HCT116 (cell line): ENCODE results near the gene AADAT. TPM values are rescaled to one million over a fixed set of nuclear protein-coding genes. Genes with fewer than 3 reads are reported as not detected.

Experiments used
- ATAC-seq: fragments of 200-7000 bp; cut with Tn5 transposase; 2 replicates; pipeline ENCODE4 v1.9.1; 2020; ENCODE audit warnings: mild to moderate bottlenecking, moderate library complexity
- BruUV-seq: library from RNA; stranded (reverse); fragments of 400-500 nt; replicated peaks from 2 replicates; lab custom pipeline; 2021; lab: Mats Ljungman, UMichigan
- CTCF ChIA-PET: fragments of 300-600 bp; sonication (Branson Sonifier 250); formaldehyde crosslinking; loops from one replicate; lab custom pipeline; 2021; ENCODE audit warnings: antibody characterized with exemption; lab: Charles Lee
- POLR2A ChIA-PET: fragments of 300-600, 350-600 bp; sonication (Branson Sonifier 250); formaldehyde crosslinking; loops from one replicate; lab custom pipeline; 2021; ENCODE audit warnings: antibody characterized with exemption; lab: Charles Lee
- RAD21 ChIA-PET, 2 experiments: fragments of 300-600 bp; sonication (Branson Sonifier 250); formaldehyde crosslinking; loops; one replicate each; lab custom pipeline; 2023; ENCODE audit warnings: low total read pairs in 2 of 2; ENCODE audit not compliant: uncharacterized antibody in 2 of 2, unreplicated experiment in 2 of 2, low non-redundant PET in 1 of 2; lab: Charles Lee
- DNase-seq: peaks from one replicate; pipeline ENCODE4 v3.0.0-alpha.2; 2010; ENCODE audit warnings: low read depth, low spot score
- H2AFZ ChIP-seq: fragments of 200-600 bp; shearing (Covaris generic), sonication (generic); 2 replicates; pipeline ENCODE4 v1.6.1; 2017; ENCODE audit warnings: low read depth, mixed run types, mixed read lengths, antibody characterized with exemption, low read length; ENCODE audit not compliant: poor library complexity, severe bottlenecking
- H3K27ac ChIP-seq: 2 replicates; pipeline ENCODE4 v1.5.1; 2012; ENCODE audit warnings: low read depth, low read length
- H3K27me3 ChIP-seq: fragments of 200-600 bp; sonication (generic); 2 replicates; pipeline ENCODE4 v1.6.1; 2016; ENCODE audit warnings: mixed run types, low read length, mixed read lengths; ENCODE audit not compliant: insufficient read depth
- H3K36me3 ChIP-seq, 2 experiments: fragments of 200-500 bp in 1 of 2; fragments of 200-600 bp in 1 of 2; sonication (Bioruptor generic) in 1 of 2; sonication (generic) in 1 of 2; 2 replicates each; pipeline versions ENCODE4 v1.5.1 to v1.6.1; 2014 to 2016; ENCODE audit warnings: low read length in 2 of 2, inconsistent platforms in 1 of 2, mixed read lengths in 1 of 2, mixed run types in 1 of 2; ENCODE audit not compliant: insufficient read depth in 2 of 2, control insufficient read depth in 1 of 2
- H3K4me1 ChIP-seq, 2 experiments: fragments of 200-600 bp in 1 of 2; sonication (generic) in 1 of 2; 2 replicates each; pipeline versions ENCODE4 v1.5.1 to v1.6.1; 2012 to 2017; ENCODE audit warnings: low read length in 2 of 2, inconsistent platforms in 1 of 2, mild to moderate bottlenecking in 1 of 2, mixed read lengths in 1 of 2, mixed run types in 1 of 2, moderate library complexity in 1 of 2; ENCODE audit not compliant: insufficient read depth in 2 of 2, control insufficient read depth in 1 of 2
- H3K4me2 ChIP-seq: fragments of 200-600 bp; sonication (generic); 2 replicates; pipeline ENCODE4 v1.6.1; 2017; ENCODE audit warnings: mixed run types, low read length, mixed read lengths
- H3K4me3 ChIP-seq, 2 experiments: fragments of 200-600 bp in 1 of 2; sonication (generic) in 1 of 2; replicated peaks in 1 of 2; 2 replicates each; pipeline ENCODE4 v1.5.1; 2011 to 2016; ENCODE audit warnings: low read length in 2 of 2, control low read depth in 1 of 2, low read depth in 1 of 2, mild to moderate bottlenecking in 1 of 2, mixed read lengths in 1 of 2, mixed run types in 1 of 2
- H3K79me2 ChIP-seq: fragments of 200-600 bp; sonication (generic); 2 replicates; pipeline ENCODE4 v1.6.1; 2017; ENCODE audit warnings: mild to moderate bottlenecking, mixed run types, low read length, moderate library complexity, mixed read lengths; ENCODE audit not compliant: insufficient read depth
- H3K9ac ChIP-seq: fragments of 200-600 bp; sonication (generic); 2 replicates; pipeline ENCODE4 v1.6.1; 2016; ENCODE audit warnings: low read length, mixed read lengths
- H3K9me2 ChIP-seq: fragments of 200-600 bp; sonication (generic), shearing (Covaris generic); 2 replicates; pipeline ENCODE4 v1.6.1; 2017; ENCODE audit warnings: mixed run types, mild to moderate bottlenecking, moderate library complexity; ENCODE audit not compliant: insufficient read depth
- H3K9me3 ChIP-seq, 2 experiments: fragments of 200-500 bp in 1 of 2; fragments of 200-600 bp in 1 of 2; sonication (Bioruptor generic) in 1 of 2; sonication (generic) in 1 of 2; 2 replicates each; pipeline ENCODE4 v1.6.1; 2014 to 2017; ENCODE audit warnings: low read length in 2 of 2, mixed read lengths in 2 of 2, inconsistent platforms in 1 of 2, low read depth in 1 of 2, mild to moderate bottlenecking in 1 of 2, mixed run types in 1 of 2, moderate library complexity in 1 of 2; ENCODE audit not compliant: control insufficient read depth in 1 of 2, insufficient read depth in 1 of 2
- H4K20me1 ChIP-seq: fragments of 200-600 bp; sonication (generic), shearing (Covaris generic); 2 replicates; pipeline ENCODE4 v1.6.1; 2017; ENCODE audit warnings: mixed run types, mild to moderate bottlenecking, moderate library complexity; ENCODE audit not compliant: insufficient read depth
- CBX3 ChIP-seq: IDR thresholded peaks from 2 replicates; pipeline ENCODE4 v1.6.1; 2012; ENCODE audit warnings: low read depth
- EGR1 ChIP-seq: IDR thresholded peaks from 2 replicates; pipeline ENCODE4 v1.6.1; 2012; ENCODE audit warnings: low read depth
- FOSL1 ChIP-seq: IDR thresholded peaks from 2 replicates; pipeline ENCODE4 v1.6.1; 2012; ENCODE audit warnings: low read depth
- JUND ChIP-seq: IDR thresholded peaks from 2 replicates; pipeline ENCODE4 v1.6.1; 2012
- POLR2A ChIP-seq: IDR thresholded peaks from 2 replicates; pipeline ENCODE4 v1.7.0; 2011; ENCODE audit warnings: borderline replicate concordance; ENCODE audit not compliant: insufficient read depth, insufficient read length; ENCODE audit errors: extremely low read depth
- SRF ChIP-seq: IDR thresholded peaks from 2 replicates; pipeline ENCODE4 v1.6.1; 2012; ENCODE audit warnings: low read depth
- TCF7L2 ChIP-seq: IDR thresholded peaks from 2 replicates; pipeline ENCODE4 v1.7.0; 2011; ENCODE audit warnings: borderline replicate concordance, inconsistent platforms; ENCODE audit not compliant: insufficient read depth, insufficient read length; ENCODE audit errors: extremely low read depth
- YY1 ChIP-seq: IDR thresholded peaks from 2 replicates; pipeline ENCODE4 v1.6.1; 2011; ENCODE audit warnings: low read length, low read depth, moderate library complexity, mild to moderate bottlenecking; ENCODE audit not compliant: insufficient replicate concordance; ENCODE audit errors: extremely low read depth
- intact Hi-C: fragments of 100-400 bp; cut with micrococcal nuclease; formaldehyde crosslinking; loops from 2 replicates; pipeline ENCODE4 v1.10.0; 2022
- total RNA-seq: library from RNA; stranded (reverse); gene quantifications from one replicate; pipeline ENCODE4 v1.2.1, GENCODE V29; 2021; ENCODE audit not compliant: unreplicated experiment
- TF ChIP-seq, protein P1 (sequence below): IDR thresholded peaks from 2 replicates; pipeline ENCODE4 v1.6.1; 2012
- TF ChIP-seq, protein P2 (sequence below), 3 experiments: fragments of 200-600 bp in 1 of 3; sonication (generic) in 1 of 3; IDR thresholded peaks in 2 of 3; conservative IDR thresholded peaks in 1 of 3; 2 replicates each; pipeline ENCODE4 v1.5.1; 2012 to 2017; ENCODE audit warnings: low read depth in 2 of 3, low read length in 2 of 3, antibody characterized with exemption in 1 of 3, borderline replicate concordance in 1 of 3, control low read depth in 1 of 3, mild to moderate bottlenecking in 1 of 3, mixed read lengths in 1 of 3, mixed run types in 1 of 3, moderate library complexity in 1 of 3; ENCODE audit not compliant: insufficient read depth in 1 of 3

AADAT gene
- total RNA-seq, 1 experiment from 2014 or later = 15.4 TPM

DNA sequence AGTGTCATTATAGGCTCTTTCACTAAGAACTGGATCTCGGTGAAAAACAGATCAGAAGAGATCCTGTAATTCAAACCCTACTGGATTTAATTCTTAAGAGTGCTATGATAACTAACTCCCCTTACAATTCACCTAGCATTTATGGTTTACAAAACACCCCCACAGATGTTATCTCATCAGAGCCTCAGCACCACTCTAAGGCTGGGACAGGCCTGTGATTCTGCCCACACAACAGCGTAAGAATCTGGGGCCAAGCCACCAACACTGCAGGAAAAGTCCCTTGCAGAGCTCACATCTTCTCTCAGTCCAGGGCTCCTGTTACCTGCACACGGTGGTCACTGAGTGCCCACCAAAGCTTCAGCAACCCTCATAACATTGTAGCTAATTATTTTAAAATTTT lies 72.5 kb downstream of the AADAT start:
- no peaks in the 10 kb centered on the region for H3K27me3 ChIP-seq
- no peaks in the 10 kb centered on the region for H3K4me1 ChIP-seq
- H3K4me2 ChIP-seq = no peak overlapping the region
- ChIA-PET RAD21 (no interaction called here), POLR2A (no interaction called here), CTCF (no interaction called here)
- H3K36me3 ChIP-seq = no peaks in the 10 kb centered on the region
- no peaks in the 10 kb centered on the region for H4K20me1 ChIP-seq
- ATAC-seq (no peak), DNase-seq (no peak)
- H3K9me3 ChIP-seq = no peaks in the 10 kb centered on the region
- no peak for TF ChIP-seq YY1
- TF ChIP-seq TCF7L2 = no peak
- TF ChIP-seq, protein P1, sequence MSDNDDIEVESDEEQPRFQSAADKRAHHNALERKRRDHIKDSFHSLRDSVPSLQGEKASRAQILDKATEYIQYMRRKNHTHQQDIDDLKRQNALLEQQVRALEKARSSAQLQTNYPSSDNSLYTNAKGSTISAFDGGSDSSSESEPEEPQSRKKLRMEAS = no peak
- no peak for TF ChIP-seq EGR1
- TF ChIP-seq JUND = no peak
- TF ChIP-seq POLR2A = no peak
- TF ChIP-seq SRF = no peak
- TF ChIP-seq FOSL1 = no peak
- no peak for TF ChIP-seq CBX3
- TF ChIP-seq, protein P2, sequence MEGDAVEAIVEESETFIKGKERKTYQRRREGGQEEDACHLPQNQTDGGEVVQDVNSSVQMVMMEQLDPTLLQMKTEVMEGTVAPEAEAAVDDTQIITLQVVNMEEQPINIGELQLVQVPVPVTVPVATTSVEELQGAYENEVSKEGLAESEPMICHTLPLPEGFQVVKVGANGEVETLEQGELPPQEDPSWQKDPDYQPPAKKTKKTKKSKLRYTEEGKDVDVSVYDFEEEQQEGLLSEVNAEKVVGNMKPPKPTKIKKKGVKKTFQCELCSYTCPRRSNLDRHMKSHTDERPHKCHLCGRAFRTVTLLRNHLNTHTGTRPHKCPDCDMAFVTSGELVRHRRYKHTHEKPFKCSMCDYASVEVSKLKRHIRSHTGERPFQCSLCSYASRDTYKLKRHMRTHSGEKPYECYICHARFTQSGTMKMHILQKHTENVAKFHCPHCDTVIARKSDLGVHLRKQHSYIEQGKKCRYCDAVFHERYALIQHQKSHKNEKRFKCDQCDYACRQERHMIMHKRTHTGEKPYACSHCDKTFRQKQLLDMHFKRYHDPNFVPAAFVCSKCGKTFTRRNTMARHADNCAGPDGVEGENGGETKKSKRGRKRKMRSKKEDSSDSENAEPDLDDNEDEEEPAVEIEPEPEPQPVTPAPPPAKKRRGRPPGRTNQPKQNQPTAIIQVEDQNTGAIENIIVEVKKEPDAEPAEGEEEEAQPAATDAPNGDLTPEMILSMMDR (IDR thresholded peaks at IDR 0.05 in 2 of 3, conservative IDR thresholded peaks at IDR 0.05 in 1 of 3; ENCODE audit: borderline replicate concordance in 1 of 3, insufficient read depth in 1 of 3, low read depth in 2 of 3, low read length in 2 of 3) = no peak
- 0 out of 2 replicates have a peak, but pooled peaks cover 8% of the 10 kb centered on the region for H3K79me2 ChIP-seq
- no peak overlapping the region for H3K9ac ChIP-seq
- no peak overlapping the region for H2AFZ ChIP-seq
- intact Hi-C loops = no loop called here
- H3K4me3 ChIP-seq = no peak overlapping the region
- no peak overlapping the region for H3K27ac ChIP-seq
- no TSS peak for BruUV-seq
- no peaks in the 10 kb centered on the region for H3K9me2 ChIP-seq
